ENCODE data around the gene MPZL2. TPM values are rescaled to one million over a fixed set of nuclear protein-coding genes. Genes with fewer than 3 reads are reported as not detected.

The MPZL2 gene
- total RNA-seq, 2 donors from 2014 or later = 58.8 to 114 TPM

- H3K27ac ChIP-seq = peak overlapping the region; percentile 34
Observed at GRCh38 chr11:118207079-118207478, 57.0 kb downstream of the MPZL2 start.

GRCh38 chr11:118206391-118207031 lies 57.6 kb downstream of the MPZL2 start:
- Histone ChIP-seq H3K4me1 (peaks cover 21% of the 10 kb centered on the region), H3K36me3 (no peaks in the 10 kb centered on the region), H3K27me3 (no peaks in the 10 kb centered on the region), H3K9me3 (no peaks in the 10 kb centered on the region), H3K27ac (peak overlapping the region; percentile 34), H3K9ac (ENCODE audit: low read depth in 2 of 2, low read length in 2 of 2) (no peak overlapping the region), H3K4me3 (no peak overlapping the region)
- TF ChIP-seq CTCF (IDR thresholded peaks at IDR 0.05) = no peak
- intact Hi-C loops (cut with DNase I) = no loop called here
- DNase-seq = no peak

More at GRCh38 chr11:118207079-118207478, 57.0 kb downstream of the MPZL2 start:
- no peak for DNase-seq
- H3K36me3 ChIP-seq = no peaks in the 10 kb centered on the region
- H3K9ac ChIP-seq (ENCODE audit: low read depth in 2 of 2, low read length in 2 of 2) = no peak overlapping the region
- no peaks in the 10 kb centered on the region for H3K9me3 ChIP-seq
- TF ChIP-seq CTCF (IDR thresholded peaks at IDR 0.05) = no peak
- intact Hi-C loops (cut with DNase I) = no loop called here
- H3K4me1 ChIP-seq = peaks cover 16% of the 10 kb centered on the region
- H3K4me3 ChIP-seq = no peak overlapping the region
- H3K27me3 ChIP-seq = no peaks in the 10 kb centered on the region

- Histone ChIP-seq H3K4me1 (peaks cover 15% of the 10 kb centered on the region), H3K27ac (peak overlapping the region; percentile 34), H3K4me3 (no peak overlapping the region), H3K9me3 (no peaks in the 10 kb centered on the region), H3K9ac (ENCODE audit: low read depth in 2 of 2, low read length in 2 of 2) (no peak overlapping the region), H3K36me3 (no peaks in the 10 kb centered on the region), H3K27me3 (no peaks in the 10 kb centered on the region)
- intact Hi-C loops (cut with DNase I) = no loop called here
- TF ChIP-seq CTCF (IDR thresholded peaks at IDR 0.05) = no peak
- DNase-seq = no peak
Observed at GRCh38 chr11:118205606-118206378, 58.3 kb downstream of the MPZL2 start.

Other genes starting within 250 kb of the MPZL2 start
- 100 to 1,000 TPM; 309 to 344 TPM for gene TMPRSS4, start 187.2 kb downstream of the MPZL2 start, total RNA-seq
- gene SMIM35, start 177.3 kb downstream of the MPZL2 start, total RNA-seq = not detected
- gene SCN4B, start 111.5 kb downstream of the MPZL2 start, total RNA-seq = 1 to 10 TPM in 1 of 2 donors, under 1 TPM in 1; 0.59 to 1.5 TPM
- under 1 TPM; 0.12 to 0.45 TPM for gene SCN2B, start 87.7 kb downstream of the MPZL2 start, total RNA-seq
- gene JAML, start 39.3 kb downstream of the MPZL2 start, total RNA-seq = 10 to 100 TPM in 1 of 2 donors, 1 to 10 TPM in 1; 3.3 to 12.0 TPM
- gene MPZL3, start 11.9 kb downstream of the MPZL2 start, total RNA-seq = 10 to 100 TPM; 10.9 to 27.8 TPM
- 1 to 10 TPM; 4.3 to 5.7 TPM for gene CD3E, start 40.4 kb upstream of the MPZL2 start, total RNA-seq
- gene CD3D, start 78.4 kb upstream of the MPZL2 start, total RNA-seq = 1 to 10 TPM; 3.1 to 4.7 TPM
- gene CD3G, start 80.0 kb upstream of the MPZL2 start, total RNA-seq = 1 to 10 TPM; 1.6 to 2.0 TPM
- gene UBE4A, start 95.3 kb upstream of the MPZL2 start, total RNA-seq = 10 to 100 TPM; 44.8 to 46.9 TPM
- gene ATP5MG, start 137.3 kb upstream of the MPZL2 start, total RNA-seq = 100 to 1,000 TPM; 282 to 380 TPM
- gene KMT2A, start 172.2 kb upstream of the MPZL2 start, total RNA-seq = 10 to 100 TPM; 33.8 to 45.1 TPM

Measured in colonic mucosa (tissue), 4 donors.